HEK293 (cell line): Measurements from ENCODE around the gene GGT5.
"Not testable (repeated sequence)": the region's sequence is repeated elsewhere in the genome, so short reads cannot be mapped to it uniquely, and the experiment has no call there.

ENCODE experiments used
- CTCF ChIA-PET: fragments of 350-600 bp; formaldehyde crosslinking; extraction: SDS; loops from one replicate; lab custom pipeline; 2021; ENCODE audit warnings: antibody characterized with exemption; lab: Yijun Ruan, JAX
- POLR2A ChIA-PET: fragments of 300-600 bp; formaldehyde crosslinking; extraction: SDS; loops from one replicate; lab custom pipeline; 2020; ENCODE audit warnings: antibody characterized with exemption, inconsistent platforms; lab: Yijun Ruan, JAX
- H3K27ac ChIP-seq: fragments of 200-500 bp; sonication (Bioruptor generic); 2 replicates; pipeline ENCODE4 v1.5.1; 2014; ENCODE audit warnings: low read depth, low read length, control low read depth, inconsistent platforms; ENCODE audit errors: extremely low read depth
- H3K36me3 ChIP-seq, 2 experiments: fragments of 200-500 bp in 1 of 2; sonication (Bioruptor generic) in 1 of 2; 1 replicate in 1 of 2; 2 replicates in 1 of 2; pipeline ENCODE4 v1.5.1; 2014 to 2017; ENCODE audit warnings: inconsistent platforms in 2 of 2, low read length in 2 of 2; ENCODE audit not compliant: control insufficient read depth in 2 of 2, insufficient read depth in 1 of 2
- H3K4me1 ChIP-seq: fragments of 200-500 bp; sonication (Bioruptor generic); 2 replicates; pipeline ENCODE4 v1.5.1; 2014; ENCODE audit warnings: mild to moderate bottlenecking, low read length, inconsistent platforms; ENCODE audit not compliant: control insufficient read depth, insufficient read depth
- H3K4me3 ChIP-seq: 2 replicates; pipeline ENCODE4 v1.5.1; 2011; ENCODE audit warnings: low read depth, mild to moderate bottlenecking, control low read depth, low read length, moderate library complexity
- H3K9me3 ChIP-seq: fragments of 200-500 bp; sonication (Bioruptor generic); 2 replicates; pipeline ENCODE4 v1.5.1; 2014; ENCODE audit warnings: low read depth, low read length, inconsistent platforms; ENCODE audit not compliant: control insufficient read depth, insufficient read depth
- GLI4 ChIP-seq: fragments of 450-650 bp; formaldehyde crosslinking; IDR thresholded peaks from 2 replicates; pipeline ENCODE4 v1.5.1; 2016; ENCODE audit warnings: missing biosample characterization, missing genetic modification characterization
- KLF1 ChIP-seq: fragments of 450-650 bp; formaldehyde crosslinking; IDR thresholded peaks from 2 replicates; pipeline ENCODE4 v1.5.1; 2016; ENCODE audit warnings: missing biosample characterization, missing genetic modification characterization
- KLF7 ChIP-seq: fragments of 450-650 bp; formaldehyde crosslinking; IDR thresholded peaks from 2 replicates; pipeline ENCODE4 v1.5.1; 2016; ENCODE audit warnings: missing biosample characterization, missing genetic modification characterization, borderline replicate concordance
- KLF8 ChIP-seq: fragments of 450-650 bp; formaldehyde crosslinking; IDR thresholded peaks from 2 replicates; pipeline ENCODE4 v1.5.1; 2016; ENCODE audit warnings: missing biosample characterization, missing genetic modification characterization
- PRDM1 ChIP-seq: fragments of 450-650 bp; formaldehyde crosslinking; IDR thresholded peaks from 2 replicates; pipeline ENCODE4; 2016; ENCODE audit warnings: missing biosample characterization, missing genetic modification characterization
- SCRT1 ChIP-seq: fragments of 450-650 bp; formaldehyde crosslinking; IDR thresholded peaks from 2 replicates; pipeline ENCODE4 v1.5.1; 2016; ENCODE audit warnings: missing biosample characterization, missing genetic modification characterization, borderline replicate concordance
- ZBTB20 ChIP-seq: fragments of 450-650 bp; formaldehyde crosslinking; IDR thresholded peaks from 2 replicates; pipeline ENCODE4 v1.5.1; 2016; ENCODE audit warnings: missing biosample characterization, missing genetic modification characterization
- ZFP69B ChIP-seq: fragments of 450-650 bp; formaldehyde crosslinking; IDR thresholded peaks from 2 replicates; pipeline ENCODE4 v1.5.1; 2016; ENCODE audit warnings: missing biosample characterization, missing genetic modification characterization
- ZIC2 ChIP-seq: fragments of 450-650 bp; formaldehyde crosslinking; IDR thresholded peaks from 2 replicates; pipeline ENCODE4 v1.5.1; 2016; ENCODE audit warnings: missing biosample characterization, missing genetic modification characterization
- ZNF157 ChIP-seq: fragments of 450-650 bp; formaldehyde crosslinking; IDR thresholded peaks from 2 replicates; pipeline ENCODE4 v1.5.1; 2016; ENCODE audit warnings: missing biosample characterization, missing genetic modification characterization
- ZNF18 ChIP-seq: fragments of 450-650 bp; formaldehyde crosslinking; IDR thresholded peaks from 2 replicates; pipeline ENCODE4 v1.5.1; 2016; ENCODE audit warnings: missing biosample characterization, missing genetic modification characterization
- ZNF23 ChIP-seq: fragments of 450-650 bp; formaldehyde crosslinking; IDR thresholded peaks from 2 replicates; pipeline ENCODE4 v1.5.1; 2016; ENCODE audit warnings: missing biosample characterization, missing genetic modification characterization, borderline replicate concordance
- ZNF24 ChIP-seq: fragments of 450-650 bp; formaldehyde crosslinking; IDR thresholded peaks from 2 replicates; pipeline ENCODE4 v1.5.1; 2016; ENCODE audit warnings: missing biosample characterization, missing genetic modification characterization
- ZNF423 ChIP-seq: fragments of 450-650 bp; formaldehyde crosslinking; IDR thresholded peaks from 2 replicates; pipeline ENCODE4 v1.5.1; 2016; ENCODE audit warnings: missing biosample characterization, missing genetic modification characterization
- ZNF560 ChIP-seq: fragments of 450-650 bp; formaldehyde crosslinking; IDR thresholded peaks from 2 replicates; pipeline ENCODE4 v1.5.1; 2017; ENCODE audit warnings: missing biosample characterization, missing genetic modification characterization, borderline replicate concordance
- ZNF596 ChIP-seq: fragments of 450-650 bp; IDR thresholded peaks from 2 replicates; pipeline ENCODE4 v1.5.0; 2018; ENCODE audit warnings: missing biosample characterization, mild to moderate bottlenecking, missing genetic modification characterization, moderate library complexity
- ZNF645 ChIP-seq: fragments of 450-650 bp; formaldehyde crosslinking; IDR thresholded peaks from 2 replicates; pipeline ENCODE4; 2016; ENCODE audit warnings: missing biosample characterization, missing genetic modification characterization
- ZNF670 ChIP-seq: fragments of 450-650 bp; formaldehyde crosslinking; IDR thresholded peaks from 2 replicates; pipeline ENCODE4 v1.5.1; 2016; ENCODE audit warnings: missing biosample characterization, missing genetic modification characterization, low read depth
- ZNF707 ChIP-seq: fragments of 450-650 bp; formaldehyde crosslinking; IDR thresholded peaks from 2 replicates; pipeline ENCODE4 v1.5.1; 2016; ENCODE audit warnings: missing biosample characterization, missing genetic modification characterization

Gene GGT5

GRCh38 chr22:24265734-24266133 is 20.9 kb upstream of the GGT5 start:
- H3K9me3 ChIP-seq, result no peaks in the 10 kb centered on the region
- H3K27ac ChIP-seq, result no peak overlapping the region
- ChIA-PET CTCF (interaction anchor here (1.1 kb wide), 1 partner anchor 23 kb away, joined by 3 read pairs; no protein-coding TSS in a partner anchor), POLR2A (interaction anchor here (0.6 kb wide), 1 partner anchor 201 kb away, joined by 4 read pairs; no protein-coding TSS in a partner anchor)
- no peaks in the 10 kb centered on the region for H3K4me1 ChIP-seq
- H3K4me3 ChIP-seq, result no peak overlapping the region
- TF ChIP-seq KLF7 (tag by site-specific recombination) (no peak), ZNF423 (no peak), ZNF24 (tag by site-specific recombination) (no peak), ZNF596 (tag by site-specific recombination) (no peak), ZIC2 (tag by site-specific recombination) (no peak), ZNF670 (no peak), ZNF23 (tag by site-specific recombination) (no peak), ZNF18 (no peak), GLI4 (tag by site-specific recombination) (no peak), ZNF707 (tag by site-specific recombination) (no peak), PRDM1 (tag by site-specific recombination) (no peak), KLF8 (tag by site-specific recombination) (no peak), KLF1 (tag by site-specific recombination) (no peak), SCRT1 (tag by site-specific recombination) (no peak), ZFP69B (no peak), ZBTB20 (tag by site-specific recombination) (no peak), ZNF645 (tag by site-specific recombination) (no peak), ZNF157 (tag by site-specific recombination) (no peak), ZNF560 (tag by site-specific recombination) (no peak)
- TF ChIP-seq, all 188 proteins: peak for 0
- H3K36me3 ChIP-seq, result no peaks in the 10 kb centered on the region

GRCh38 chr22:24264329-24264896 is 19.5 kb upstream of the GGT5 start:
- POLR2A ChIA-PET, H3K4me3 ChIP-seq, H3K27ac ChIP-seq: not testable (repeated sequence)

GRCh38 chr22:24263479-24263878 is 18.6 kb upstream of the GGT5 start:
- CTCF ChIA-PET, H3K4me3 ChIP-seq, H3K9me3 ChIP-seq, H3K27ac ChIP-seq, H3K4me1 ChIP-seq, POLR2A ChIA-PET, H3K36me3 ChIP-seq: not testable (repeated sequence)

More at GRCh38 chr22:24264329-24264896, 19.5 kb upstream of the GGT5 start:
- H3K9me3 ChIP-seq, CTCF ChIA-PET, H3K4me1 ChIP-seq, H3K36me3 ChIP-seq: not testable (repeated sequence)

GRCh38 chr22:24262185-24262749 is 17.4 kb upstream of the GGT5 start:
- POLR2A ChIA-PET, CTCF ChIA-PET, H3K9me3 ChIP-seq, H3K36me3 ChIP-seq, H3K4me3 ChIP-seq, H3K4me1 ChIP-seq, H3K27ac ChIP-seq: not testable (repeated sequence)
